HCT116 (cell line): ENCODE data around the gene RAD50. TPM values are rescaled to one million over a fixed set of nuclear protein-coding genes. Genes with fewer than 3 reads are reported as not detected.

Experiments used
- ATAC-seq: fragments of 200-7000 bp; cut with Tn5 transposase; 2 replicates; pipeline ENCODE4 v1.9.1; 2020; ENCODE audit warnings: mild to moderate bottlenecking, moderate library complexity
- BruUV-seq: library from RNA; stranded (reverse); fragments of 400-500 nt; replicated peaks from 2 replicates; lab custom pipeline; 2021; lab: Mats Ljungman, UMichigan
- CTCF ChIA-PET: fragments of 300-600 bp; sonication (Branson Sonifier 250); formaldehyde crosslinking; loops from one replicate; lab custom pipeline; 2021; ENCODE audit warnings: antibody characterized with exemption; lab: Charles Lee
- POLR2A ChIA-PET: fragments of 300-600, 350-600 bp; sonication (Branson Sonifier 250); formaldehyde crosslinking; loops from one replicate; lab custom pipeline; 2021; ENCODE audit warnings: antibody characterized with exemption; lab: Charles Lee
- RAD21 ChIA-PET, 2 experiments: fragments of 300-600 bp; sonication (Branson Sonifier 250); formaldehyde crosslinking; loops; one replicate each; lab custom pipeline; 2023; ENCODE audit warnings: low total read pairs in 2 of 2; ENCODE audit not compliant: uncharacterized antibody in 2 of 2, unreplicated experiment in 2 of 2, low non-redundant PET in 1 of 2; lab: Charles Lee
- DNase-seq: peaks from one replicate; pipeline ENCODE4 v3.0.0-alpha.2; 2010; ENCODE audit warnings: low read depth, low spot score
- H2AFZ ChIP-seq: fragments of 200-600 bp; shearing (Covaris generic), sonication (generic); 2 replicates; pipeline ENCODE4 v1.6.1; 2017; ENCODE audit warnings: low read depth, mixed run types, mixed read lengths, antibody characterized with exemption, low read length; ENCODE audit not compliant: poor library complexity, severe bottlenecking
- H3K27ac ChIP-seq: 2 replicates; pipeline ENCODE4 v1.5.1; 2012; ENCODE audit warnings: low read depth, low read length
- H3K27me3 ChIP-seq: fragments of 200-600 bp; sonication (generic); 2 replicates; pipeline ENCODE4 v1.6.1; 2016; ENCODE audit warnings: mixed run types, low read length, mixed read lengths; ENCODE audit not compliant: insufficient read depth
- H3K36me3 ChIP-seq, 2 experiments: fragments of 200-500 bp in 1 of 2; fragments of 200-600 bp in 1 of 2; sonication (Bioruptor generic) in 1 of 2; sonication (generic) in 1 of 2; 2 replicates each; pipeline versions ENCODE4 v1.5.1 to v1.6.1; 2014 to 2016; ENCODE audit warnings: low read length in 2 of 2, inconsistent platforms in 1 of 2, mixed read lengths in 1 of 2, mixed run types in 1 of 2; ENCODE audit not compliant: insufficient read depth in 2 of 2, control insufficient read depth in 1 of 2
- H3K4me1 ChIP-seq, 2 experiments: fragments of 200-600 bp in 1 of 2; sonication (generic) in 1 of 2; 2 replicates each; pipeline versions ENCODE4 v1.5.1 to v1.6.1; 2012 to 2017; ENCODE audit warnings: low read length in 2 of 2, inconsistent platforms in 1 of 2, mild to moderate bottlenecking in 1 of 2, mixed read lengths in 1 of 2, mixed run types in 1 of 2, moderate library complexity in 1 of 2; ENCODE audit not compliant: insufficient read depth in 2 of 2, control insufficient read depth in 1 of 2
- H3K4me2 ChIP-seq: fragments of 200-600 bp; sonication (generic); 2 replicates; pipeline ENCODE4 v1.6.1; 2017; ENCODE audit warnings: mixed run types, low read length, mixed read lengths
- H3K4me3 ChIP-seq, 2 experiments: fragments of 200-600 bp in 1 of 2; sonication (generic) in 1 of 2; replicated peaks in 1 of 2; 2 replicates each; pipeline ENCODE4 v1.5.1; 2011 to 2016; ENCODE audit warnings: low read length in 2 of 2, control low read depth in 1 of 2, low read depth in 1 of 2, mild to moderate bottlenecking in 1 of 2, mixed read lengths in 1 of 2, mixed run types in 1 of 2
- H3K79me2 ChIP-seq: fragments of 200-600 bp; sonication (generic); 2 replicates; pipeline ENCODE4 v1.6.1; 2017; ENCODE audit warnings: mild to moderate bottlenecking, mixed run types, low read length, moderate library complexity, mixed read lengths; ENCODE audit not compliant: insufficient read depth
- H3K9ac ChIP-seq: fragments of 200-600 bp; sonication (generic); 2 replicates; pipeline ENCODE4 v1.6.1; 2016; ENCODE audit warnings: low read length, mixed read lengths
- H3K9me2 ChIP-seq: fragments of 200-600 bp; sonication (generic), shearing (Covaris generic); 2 replicates; pipeline ENCODE4 v1.6.1; 2017; ENCODE audit warnings: mixed run types, mild to moderate bottlenecking, moderate library complexity; ENCODE audit not compliant: insufficient read depth
- H3K9me3 ChIP-seq, 2 experiments: fragments of 200-500 bp in 1 of 2; fragments of 200-600 bp in 1 of 2; sonication (Bioruptor generic) in 1 of 2; sonication (generic) in 1 of 2; 2 replicates each; pipeline ENCODE4 v1.6.1; 2014 to 2017; ENCODE audit warnings: low read length in 2 of 2, mixed read lengths in 2 of 2, inconsistent platforms in 1 of 2, low read depth in 1 of 2, mild to moderate bottlenecking in 1 of 2, mixed run types in 1 of 2, moderate library complexity in 1 of 2; ENCODE audit not compliant: control insufficient read depth in 1 of 2, insufficient read depth in 1 of 2
- H4K20me1 ChIP-seq: fragments of 200-600 bp; sonication (generic), shearing (Covaris generic); 2 replicates; pipeline ENCODE4 v1.6.1; 2017; ENCODE audit warnings: mixed run types, mild to moderate bottlenecking, moderate library complexity; ENCODE audit not compliant: insufficient read depth
- MAX ChIP-seq: IDR thresholded peaks from 2 replicates; pipeline ENCODE4 v1.6.1; 2012
- RAD21 ChIP-seq: IDR thresholded peaks from 2 replicates; pipeline ENCODE4 v1.6.1; 2012; ENCODE audit warnings: low read depth, mild to moderate bottlenecking
- YY1 ChIP-seq: IDR thresholded peaks from 2 replicates; pipeline ENCODE4 v1.6.1; 2011; ENCODE audit warnings: low read length, low read depth, moderate library complexity, mild to moderate bottlenecking; ENCODE audit not compliant: insufficient replicate concordance; ENCODE audit errors: extremely low read depth
- intact Hi-C: fragments of 100-400 bp; cut with micrococcal nuclease; formaldehyde crosslinking; loops from 2 replicates; pipeline ENCODE4 v1.10.0; 2022
- total RNA-seq: library from RNA; stranded (reverse); gene quantifications from one replicate; pipeline ENCODE4 v1.2.1, GENCODE V29; 2021; ENCODE audit not compliant: unreplicated experiment

The RAD50 gene
- total RNA-seq, 1 experiment from 2014 or later = 43.6 TPM

GRCh38 chr5:132688536-132689339 is 132.0 kb downstream of the RAD50 start:
- H3K79me2 ChIP-seq = no peaks in the 10 kb centered on the region
- intact Hi-C loops = no loop called here
- H3K36me3 ChIP-seq = no peaks in the 10 kb centered on the region
- TF ChIP-seq MAX = no peak
- no peak overlapping the region for H3K4me2 ChIP-seq
- ATAC-seq (no peak), DNase-seq (no peak)
- no peak overlapping the region for H3K27ac ChIP-seq
- no peak overlapping the region for H2AFZ ChIP-seq
- H3K9ac ChIP-seq = no peak overlapping the region
- H3K27me3 ChIP-seq = no peaks in the 10 kb centered on the region
- no peak overlapping the region for H3K4me3 ChIP-seq
- H3K4me1 ChIP-seq = peaks cover 0 to 3% of the 10 kb centered on the region in 2 experiments; a peak in 1 of 4 replicates
- H3K9me2 ChIP-seq = no peaks in the 10 kb centered on the region
- no TSS peak for BruUV-seq
- RAD21 ChIA-PET = no interaction called here
- CTCF ChIA-PET = no interaction called here
- POLR2A ChIA-PET = no interaction called here
- H4K20me1 ChIP-seq = no peaks in the 10 kb centered on the region
- H3K9me3 ChIP-seq = no peaks in the 10 kb centered on the region

- Histone ChIP-seq H3K9me3 (no peaks in the 10 kb centered on the region), H3K36me3 (no peaks in the 10 kb centered on the region), H2AFZ (no peak overlapping the region), H3K4me3 (no peak overlapping the region), H4K20me1 (no peaks in the 10 kb centered on the region), H3K9me2 (no peaks in the 10 kb centered on the region), H3K4me1 (peaks cover 0 to 1% of the 10 kb centered on the region in 2 experiments; a peak in 1 of 4 replicates), H3K27ac (no peak overlapping the region), H3K4me2 (no peak overlapping the region), H3K27me3 (no peaks in the 10 kb centered on the region), H3K9ac (no peak overlapping the region), H3K79me2 (no peaks in the 10 kb centered on the region)
- no TSS peak for BruUV-seq
- TF ChIP-seq RAD21 = no peak
- TF ChIP-seq YY1 = no peak
- intact Hi-C loops = no loop called here
- DNase-seq (no peak), ATAC-seq (no peak)
- CTCF ChIA-PET = interaction anchor here (1.5 kb wide), 1 partner anchor 13 kb away, joined by 4 read pairs; no protein-coding TSS in a partner anchor
- POLR2A ChIA-PET = no interaction called here
- RAD21 ChIA-PET = no interaction called here
Measured at GRCh38 chr5:132689513-132689912, 132.7 kb downstream of the RAD50 start.
